ENCODE data around the gene ILF3.
A peak's percentile ranks its signal among the peaks of the same experiment; 100 is the strongest.

The ILF3 gene

DNA sequence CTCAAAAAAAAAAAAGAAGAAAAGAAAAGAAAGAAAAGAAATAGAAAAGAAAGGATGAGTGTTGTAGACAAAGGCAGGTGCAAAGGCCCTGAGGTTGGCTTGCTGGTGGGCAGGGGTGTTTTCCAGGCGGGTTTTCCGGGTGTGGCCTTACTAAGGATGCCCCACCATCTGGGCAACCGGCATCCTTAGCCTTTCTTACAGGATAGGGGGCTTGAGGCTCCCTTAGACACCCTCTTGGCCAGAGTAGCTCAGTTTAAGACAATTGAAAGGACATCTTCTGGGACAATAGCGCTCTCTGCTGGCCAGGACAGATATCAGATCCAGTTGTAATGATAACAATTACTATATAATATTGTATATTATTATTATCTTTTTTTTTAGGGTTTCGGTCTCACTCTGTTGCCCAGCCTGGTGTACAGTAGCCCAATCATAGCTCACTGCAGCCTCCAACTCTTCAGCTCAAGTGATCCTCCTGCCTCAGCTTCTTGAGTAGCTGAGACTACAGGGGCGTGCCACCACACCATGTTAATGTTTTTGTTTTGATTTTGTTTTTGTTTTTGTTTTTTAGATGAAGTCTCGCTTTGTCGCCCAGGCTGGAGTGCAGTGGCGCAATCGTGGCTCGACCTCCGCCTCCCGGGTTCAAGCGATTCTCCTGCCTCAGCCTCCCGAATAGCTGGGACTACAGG lies 45.6 kb downstream of the ILF3 start:
- Histone ChIP-seq H3K27me3 (ENCODE audit: insufficient read depth, poor library complexity, severe bottlenecking) (no peaks in the 10 kb centered on the region), H3K27ac (ENCODE audit: poor library complexity, severe bottlenecking) (no peak overlapping the region), H3K4me3 (ENCODE audit: severe bottlenecking) (no peak overlapping the region), H3K4me1 (ENCODE audit: insufficient read depth, poor library complexity, severe bottlenecking) (no peaks in the 10 kb centered on the region), H3K9me3 (ENCODE audit: severe bottlenecking) (no peaks in the 10 kb centered on the region), H3K36me3 (ENCODE audit: low read depth) (peaks cover 9% of the 10 kb centered on the region)
- DNase-seq (ENCODE audit: low spot score) (no peak), ATAC-seq (ENCODE audit: low read depth) (no peak)
- TF ChIP-seq, protein P1, sequence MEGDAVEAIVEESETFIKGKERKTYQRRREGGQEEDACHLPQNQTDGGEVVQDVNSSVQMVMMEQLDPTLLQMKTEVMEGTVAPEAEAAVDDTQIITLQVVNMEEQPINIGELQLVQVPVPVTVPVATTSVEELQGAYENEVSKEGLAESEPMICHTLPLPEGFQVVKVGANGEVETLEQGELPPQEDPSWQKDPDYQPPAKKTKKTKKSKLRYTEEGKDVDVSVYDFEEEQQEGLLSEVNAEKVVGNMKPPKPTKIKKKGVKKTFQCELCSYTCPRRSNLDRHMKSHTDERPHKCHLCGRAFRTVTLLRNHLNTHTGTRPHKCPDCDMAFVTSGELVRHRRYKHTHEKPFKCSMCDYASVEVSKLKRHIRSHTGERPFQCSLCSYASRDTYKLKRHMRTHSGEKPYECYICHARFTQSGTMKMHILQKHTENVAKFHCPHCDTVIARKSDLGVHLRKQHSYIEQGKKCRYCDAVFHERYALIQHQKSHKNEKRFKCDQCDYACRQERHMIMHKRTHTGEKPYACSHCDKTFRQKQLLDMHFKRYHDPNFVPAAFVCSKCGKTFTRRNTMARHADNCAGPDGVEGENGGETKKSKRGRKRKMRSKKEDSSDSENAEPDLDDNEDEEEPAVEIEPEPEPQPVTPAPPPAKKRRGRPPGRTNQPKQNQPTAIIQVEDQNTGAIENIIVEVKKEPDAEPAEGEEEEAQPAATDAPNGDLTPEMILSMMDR (IDR thresholded peaks at IDR 0.05; ENCODE audit: poor library complexity, severe bottlenecking) = peak; percentile 76

DNA sequence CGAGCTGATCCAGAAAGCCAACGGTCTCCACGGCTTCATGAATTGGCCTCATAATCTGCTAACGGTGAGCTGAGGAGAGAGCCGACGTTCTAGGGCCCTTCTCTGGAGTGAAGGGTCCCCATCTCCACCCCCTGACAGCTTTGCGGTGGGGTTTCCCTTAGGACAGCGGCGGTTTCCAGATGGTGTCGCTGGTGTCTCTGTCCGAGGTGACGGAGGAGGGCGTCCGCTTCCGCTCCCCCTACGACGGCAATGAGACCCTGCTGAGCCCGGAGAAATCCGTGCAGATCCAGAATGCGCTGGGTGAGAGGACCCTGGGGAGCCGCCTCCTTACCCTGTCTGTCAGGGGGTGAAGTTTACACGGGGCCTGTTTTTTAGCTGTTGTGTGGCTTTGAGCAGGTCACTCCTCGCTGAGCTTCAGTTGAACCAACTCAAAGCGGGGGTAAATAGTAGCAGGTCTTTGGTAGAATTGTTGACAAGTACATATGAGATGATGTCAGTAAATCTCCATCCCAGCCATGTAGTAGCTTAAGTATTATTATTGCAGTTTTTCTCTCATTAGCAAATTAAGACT lies 47.9 kb downstream of the ILF3 start:
- H3K27me3 ChIP-seq (ENCODE audit: insufficient read depth, poor library complexity, severe bottlenecking) = no peaks in the 10 kb centered on the region
- peak overlapping the region; percentile 61 for H3K4me3 ChIP-seq (ENCODE audit: severe bottlenecking)
- DNase-seq (ENCODE audit: low spot score) = no peak
- TF ChIP-seq, protein P1 (IDR thresholded peaks at IDR 0.05; ENCODE audit: poor library complexity, severe bottlenecking) = no peak
- no peaks in the 10 kb centered on the region for H3K4me1 ChIP-seq (ENCODE audit: insufficient read depth, poor library complexity, severe bottlenecking)
- H3K36me3 ChIP-seq (ENCODE audit: low read depth) = peaks cover 9% of the 10 kb centered on the region
- no peaks in the 10 kb centered on the region for H3K9me3 ChIP-seq (ENCODE audit: severe bottlenecking)
- ATAC-seq (ENCODE audit: low read depth) = peak; percentile 30; the same call in 2 of the 3 replicates
- peak overlapping the region; percentile 6 for H3K27ac ChIP-seq (ENCODE audit: poor library complexity, severe bottlenecking)

DNA sequence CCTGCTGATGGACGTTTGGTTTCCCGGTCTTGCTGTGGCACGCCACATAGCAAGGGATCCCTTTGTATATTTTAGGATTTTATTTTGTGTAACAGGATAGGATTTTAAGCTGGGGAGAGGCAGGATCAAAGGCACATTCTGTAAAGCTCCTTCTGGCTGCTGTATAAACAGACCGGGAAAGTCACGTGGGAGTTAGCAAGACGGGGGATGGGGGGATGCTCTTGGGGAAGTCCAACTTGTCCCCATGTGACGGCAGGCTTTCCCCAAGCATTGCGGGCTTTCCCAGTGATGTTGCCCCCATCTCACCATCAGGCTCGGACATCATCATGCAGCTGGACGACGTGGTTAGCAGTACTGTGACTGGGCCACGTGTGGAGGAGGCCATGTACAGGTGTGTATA lies 52.8 kb downstream of the ILF3 start:
- TF ChIP-seq, protein P1 (IDR thresholded peaks at IDR 0.05; ENCODE audit: poor library complexity, severe bottlenecking) = no peak
- H3K4me1 ChIP-seq (ENCODE audit: insufficient read depth, poor library complexity, severe bottlenecking) = no peaks in the 10 kb centered on the region
- peaks cover 20% of the 10 kb centered on the region for H3K36me3 ChIP-seq (ENCODE audit: low read depth)
- H3K27ac ChIP-seq (ENCODE audit: poor library complexity, severe bottlenecking) = no peak overlapping the region
- no peaks in the 10 kb centered on the region for H3K9me3 ChIP-seq (ENCODE audit: severe bottlenecking)
- H3K27me3 ChIP-seq (ENCODE audit: insufficient read depth, poor library complexity, severe bottlenecking) = no peaks in the 10 kb centered on the region
- ATAC-seq (ENCODE audit: low read depth) (no peak), DNase-seq (ENCODE audit: low spot score) (no peak)
- H3K4me3 ChIP-seq (ENCODE audit: severe bottlenecking) = no peak overlapping the region

DNA sequence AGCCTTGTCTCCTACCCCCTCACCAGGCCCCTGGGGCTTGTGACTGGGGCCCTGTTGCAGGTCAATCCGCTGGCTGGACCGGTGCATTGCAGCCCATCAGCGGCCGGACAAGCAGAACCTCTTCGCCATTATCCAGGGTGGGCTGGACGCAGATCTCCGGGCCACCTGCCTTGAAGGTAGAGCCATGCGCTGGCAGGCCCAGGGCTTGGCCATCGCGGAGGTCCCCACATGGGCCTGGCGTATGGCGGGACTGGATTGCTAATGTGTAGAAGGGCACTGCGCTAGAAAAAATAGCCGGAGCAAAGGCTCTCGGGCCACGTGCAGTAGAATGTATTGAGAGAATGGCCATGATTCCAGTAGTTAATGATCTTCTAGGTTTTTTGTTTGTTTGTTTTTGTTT lies 53.3 kb downstream of the ILF3 start:
- no peak overlapping the region for H3K4me3 ChIP-seq (ENCODE audit: severe bottlenecking)
- H3K27me3 ChIP-seq (ENCODE audit: insufficient read depth, poor library complexity, severe bottlenecking) = no peaks in the 10 kb centered on the region
- H3K36me3 ChIP-seq (ENCODE audit: low read depth) = peaks cover 20% of the 10 kb centered on the region
- H3K9me3 ChIP-seq (ENCODE audit: severe bottlenecking) = no peaks in the 10 kb centered on the region
- TF ChIP-seq, protein P1 (IDR thresholded peaks at IDR 0.05; ENCODE audit: poor library complexity, severe bottlenecking) = no peak
- H3K27ac ChIP-seq (ENCODE audit: poor library complexity, severe bottlenecking) = no peak overlapping the region
- H3K4me1 ChIP-seq (ENCODE audit: insufficient read depth, poor library complexity, severe bottlenecking) = no peaks in the 10 kb centered on the region
- DNase-seq (ENCODE audit: low spot score) = no peak
- no peak for ATAC-seq (ENCODE audit: low read depth)

DNA sequence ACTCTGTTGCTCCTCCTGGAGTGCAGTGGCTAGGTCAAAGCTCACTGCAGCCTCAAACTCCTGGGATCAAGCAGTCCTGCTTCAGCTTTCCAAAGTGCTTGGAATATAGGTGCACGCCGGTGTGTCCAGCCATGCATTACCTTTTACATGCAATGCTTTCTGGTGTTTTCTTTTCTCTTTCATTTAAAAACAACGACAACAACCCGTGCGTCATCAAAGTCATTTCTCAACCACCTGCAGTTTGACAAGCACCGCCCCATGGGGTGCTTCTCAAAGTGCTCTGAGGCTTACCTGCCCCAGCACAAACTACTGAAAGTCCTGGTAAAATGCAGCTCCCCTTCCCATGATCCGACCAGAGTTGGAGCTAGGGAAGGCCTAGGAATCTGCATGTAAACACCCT lies 54.1 kb downstream of the ILF3 start:
- H3K4me3 ChIP-seq (ENCODE audit: severe bottlenecking) = no peak overlapping the region
- H3K9me3 ChIP-seq (ENCODE audit: severe bottlenecking) = no peaks in the 10 kb centered on the region
- ATAC-seq (ENCODE audit: low read depth) = no peak
- no peak for DNase-seq (ENCODE audit: low spot score)
- peaks cover 17% of the 10 kb centered on the region for H3K36me3 ChIP-seq (ENCODE audit: low read depth)
- H3K27me3 ChIP-seq (ENCODE audit: insufficient read depth, poor library complexity, severe bottlenecking) = no peaks in the 10 kb centered on the region
- TF ChIP-seq, protein P1 (IDR thresholded peaks at IDR 0.05; ENCODE audit: poor library complexity, severe bottlenecking) = no peak
- H3K27ac ChIP-seq (ENCODE audit: poor library complexity, severe bottlenecking) = no peak overlapping the region
- no peaks in the 10 kb centered on the region for H3K4me1 ChIP-seq (ENCODE audit: insufficient read depth, poor library complexity, severe bottlenecking)

Data from RWPE2 (cell line).